SK-N-SH treated with all-trans-retinoic acid at 6 μM for 48 hours (cell line): Measurements from ENCODE around the gene WDR11.

Experiments used
- ARNTL ChIP-seq: fragments of 450-650 bp; formaldehyde crosslinking; IDR thresholded peaks from 2 replicates; pipeline ENCODE4 v1.5.0; 2020; ENCODE audit warnings: low read depth, mild to moderate bottlenecking, moderate library complexity, borderline replicate concordance
- BACH2 ChIP-seq: fragments of 250-450 bp; sonication (Bioruptor Pico); IDR thresholded peaks from 2 replicates; pipeline ENCODE4 v1.9.0; 2021; ENCODE audit warnings: mild to moderate bottlenecking, borderline replicate concordance
- CREB5 ChIP-seq: fragments of 250-450 bp; sonication (Bioruptor Pico); IDR thresholded peaks from 2 replicates; pipeline ENCODE4 v1.5.1; 2020; ENCODE audit warnings: low read depth, mild to moderate bottlenecking, moderate library complexity
- CSDC2 ChIP-seq: fragments of 250-450 bp; sonication (Bioruptor Pico); IDR thresholded peaks from 2 replicates; pipeline ENCODE4 v1.5.0; 2020; ENCODE audit warnings: mild to moderate bottlenecking, moderate library complexity
- ESRRG ChIP-seq: fragments of 250-450 bp; sonication (Bioruptor Pico); IDR thresholded peaks from 2 replicates; pipeline ENCODE4 v1.6.1; 2021; ENCODE audit warnings: mild to moderate bottlenecking
- GLIS3 ChIP-seq: fragments of 250-450 bp; sonication (Bioruptor Pico); IDR thresholded peaks from 2 replicates; pipeline ENCODE4 v1.5.0; 2020; ENCODE audit warnings: mild to moderate bottlenecking, moderate library complexity
- OSR1 ChIP-seq: fragments of 250-450 bp; sonication (Bioruptor Pico); IDR thresholded peaks from 2 replicates; pipeline ENCODE4 v1.8.0; 2022; ENCODE audit warnings: moderate library complexity, mild to moderate bottlenecking, inconsistent platforms
- POU6F1 ChIP-seq: fragments of 250-450 bp; sonication (Bioruptor Pico); IDR thresholded peaks from 2 replicates; pipeline ENCODE4 v1.8.0; 2021; ENCODE audit warnings: low read depth, mild to moderate bottlenecking, moderate library complexity, borderline replicate concordance
- PPARA ChIP-seq: fragments of 250-450 bp; sonication (Bioruptor Pico); IDR thresholded peaks from 2 replicates; pipeline ENCODE4 v1.5.0; 2020; ENCODE audit warnings: mild to moderate bottlenecking, borderline replicate concordance
- TCF4 ChIP-seq: fragments of 250-450 bp; sonication (Bioruptor Pico); IDR thresholded peaks from 2 replicates; pipeline ENCODE4 v1.8.0; 2021; ENCODE audit warnings: mild to moderate bottlenecking, moderate library complexity, borderline replicate concordance
- ZFP3 ChIP-seq: fragments of 250-450 bp; sonication (Bioruptor Pico); IDR thresholded peaks from 2 replicates; pipeline ENCODE4 v1.5.0; 2020; ENCODE audit warnings: mild to moderate bottlenecking, moderate library complexity
- ZFP30 ChIP-seq: fragments of 450-650 bp; formaldehyde crosslinking; IDR thresholded peaks from 2 replicates; pipeline ENCODE4 v1.5.0; 2022; ENCODE audit warnings: mild to moderate bottlenecking, moderate library complexity
- ZNF8 ChIP-seq: fragments of 450-650 bp; formaldehyde crosslinking; IDR thresholded peaks from 2 replicates; pipeline ENCODE4 v1.5.0; 2020; ENCODE audit warnings: mild to moderate bottlenecking, moderate library complexity
- TF ChIP-seq, protein P1 (sequence below): fragments of 250-450 bp; sonication (Bioruptor Pico); IDR thresholded peaks from 2 replicates; pipeline ENCODE4 v1.8.0; 2020; ENCODE audit warnings: mild to moderate bottlenecking, moderate library complexity, borderline replicate concordance

- no peak for TF ChIP-seq ZNF8 (CRISPR knock-in tag)
- no peak for TF ChIP-seq TCF4
- TF ChIP-seq BACH2 (CRISPR knock-in tag), result no peak
- no peak for TF ChIP-seq CREB5 (CRISPR knock-in tag)
- no peak for TF ChIP-seq PPARA
- TF ChIP-seq ZFP30, result no peak
- no peak for TF ChIP-seq ESRRG (CRISPR knock-in tag)
- TF ChIP-seq ZFP3, result no peak
- no peak for TF ChIP-seq POU6F1
- no peak for TF ChIP-seq CSDC2 (CRISPR knock-in tag)
- no peak for TF ChIP-seq OSR1 (CRISPR knock-in tag)
- TF ChIP-seq GLIS3 (CRISPR knock-in tag), result no peak
- no peak for TF ChIP-seq ARNTL
- TF ChIP-seq, protein P1, sequence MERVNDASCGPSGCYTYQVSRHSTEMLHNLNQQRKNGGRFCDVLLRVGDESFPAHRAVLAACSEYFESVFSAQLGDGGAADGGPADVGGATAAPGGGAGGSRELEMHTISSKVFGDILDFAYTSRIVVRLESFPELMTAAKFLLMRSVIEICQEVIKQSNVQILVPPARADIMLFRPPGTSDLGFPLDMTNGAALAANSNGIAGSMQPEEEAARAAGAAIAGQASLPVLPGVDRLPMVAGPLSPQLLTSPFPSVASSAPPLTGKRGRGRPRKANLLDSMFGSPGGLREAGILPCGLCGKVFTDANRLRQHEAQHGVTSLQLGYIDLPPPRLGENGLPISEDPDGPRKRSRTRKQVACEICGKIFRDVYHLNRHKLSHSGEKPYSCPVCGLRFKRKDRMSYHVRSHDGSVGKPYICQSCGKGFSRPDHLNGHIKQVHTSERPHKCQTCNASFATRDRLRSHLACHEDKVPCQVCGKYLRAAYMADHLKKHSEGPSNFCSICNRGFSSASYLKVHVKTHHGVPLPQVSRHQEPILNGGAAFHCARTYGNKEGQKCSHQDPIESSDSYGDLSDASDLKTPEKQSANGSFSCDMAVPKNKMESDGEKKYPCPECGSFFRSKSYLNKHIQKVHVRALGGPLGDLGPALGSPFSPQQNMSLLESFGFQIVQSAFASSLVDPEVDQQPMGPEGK, result no peak
These were observed 19.1 kb upstream of the WDR11 start for GRCh38 chr10:120832106-120832505.
